Motor neuron (in vitro differentiated cells): Measurements from ENCODE around the gene CCDC12. TPM values are rescaled to one million over a fixed set of nuclear protein-coding genes. Genes with fewer than 3 reads are reported as not detected.

Experiments
- ATAC-seq, 8 experiments: fragments of 200-7000 bp; cut with Tn5 transposase; replicated peaks in 6 of 8; 2 replicates each; pipeline ENCODE4 v1.8.0; 2021; ENCODE audit warnings: mild to moderate bottlenecking in 8 of 8, moderate library complexity in 8 of 8
- H3K27ac ChIP-seq, 2 donors: fragments of 250-450 bp; sonication (Bioruptor Pico); 2 replicates each; pipeline ENCODE4 v1.9.0; 2021; ENCODE audit warnings: antibody characterized with exemption in 2 of 2, mild to moderate bottlenecking in 2 of 2, moderate library complexity in 1 of 2
- H3K4me1 ChIP-seq, 2 donors: fragments of 250-450 bp; sonication (Bioruptor Pico); replicated peaks in 1 of 2; 2 replicates each; pipeline ENCODE4 v1.6.1; 2021; ENCODE audit warnings: antibody characterized with exemption in 2 of 2, mild to moderate bottlenecking in 2 of 2, moderate library complexity in 1 of 2
- H3K4me3 ChIP-seq, 5 donors: fragments of 250-450 bp; sonication (Bioruptor Pico); 2 replicates each; pipeline ENCODE4 v1.9.0; 2021; ENCODE audit warnings: antibody characterized with exemption in 5 of 5, mild to moderate bottlenecking in 5 of 5, moderate library complexity in 4 of 5
- WGBS, 10 experiments: fragments of 450-650 bp; shearing (Covaris generic); methylation state at CpG; one replicate each; pipeline ENCODE4 v1.0.0; 2022; 5-methylcytosine and 5-hydroxymethylcytosine counted together
- in situ Hi-C, 9 experiments: fragments of 400-800 bp; cut with MboI; loops; one replicate each; pipeline ENCODE4 v1.15.0; 2021; ENCODE audit warnings: low sequenced_read_pairs in 9 of 9, low pct_unique_long_range_greater_than_20kb in 2 of 9; ENCODE audit not compliant: unreplicated experiment in 9 of 9
- total RNA-seq, 8 experiments: library from RNA; unstranded; fragments of 300-600 nt; gene quantifications; 2 replicates each; pipeline versions ENCODE4 v1.2.3 to v1.2.4, GENCODE V29; 2022

Gene CCDC12
- total RNA-seq, 8 experiments from 2014 or later, result 47.1 to 65.4 (median 53.0) TPM

DNA sequence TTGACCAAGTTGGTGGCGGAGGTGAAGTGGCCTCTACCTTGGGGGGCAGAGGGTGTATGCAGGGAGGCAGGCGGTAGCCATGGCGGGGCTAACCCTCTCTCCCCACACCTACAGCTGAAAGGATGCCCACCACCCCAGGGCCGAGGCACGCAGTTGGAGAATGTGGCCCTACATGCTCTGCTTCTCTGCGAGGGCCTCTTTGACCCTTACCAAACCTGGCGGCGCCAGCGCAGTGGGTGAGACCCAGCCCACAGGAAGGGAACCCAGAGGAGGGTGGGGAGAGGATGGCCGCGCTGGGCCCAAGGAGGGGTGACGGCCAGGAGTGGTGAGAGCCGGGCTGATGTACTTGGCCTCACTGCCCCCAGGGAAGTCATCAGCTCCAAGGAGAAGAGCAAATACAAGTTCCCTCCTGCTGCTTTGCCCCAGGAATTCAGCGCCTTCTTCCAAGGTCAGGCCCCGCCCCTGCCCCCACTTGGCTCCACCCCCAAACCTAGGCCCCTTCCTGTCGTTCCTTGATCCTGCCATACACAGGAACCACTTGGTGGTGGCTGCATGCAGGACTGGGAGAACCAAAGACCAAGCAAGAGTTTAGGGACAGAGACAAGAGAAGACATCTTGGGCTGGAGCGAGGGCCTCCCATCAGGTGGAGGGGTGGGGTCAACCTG lies 12.7 kb upstream of the CCDC12 start:
- in situ Hi-C loops, result no loop called here
- H3K4me3 ChIP-seq, result no peak overlapping the region
- ATAC-seq, result no peak
- no peak overlapping the region for H3K27ac ChIP-seq
- 61 to 100% (median 100%) methylated on average over 1 to 4 of the region's 17 CpGs; no CpG with 5 or more reads in 7 of the 10 experiments for WGBS, 10 experiments
- H3K4me1 ChIP-seq, result peaks cover 0 to 10% of the 10 kb centered on the region in 2 donors

DNA sequence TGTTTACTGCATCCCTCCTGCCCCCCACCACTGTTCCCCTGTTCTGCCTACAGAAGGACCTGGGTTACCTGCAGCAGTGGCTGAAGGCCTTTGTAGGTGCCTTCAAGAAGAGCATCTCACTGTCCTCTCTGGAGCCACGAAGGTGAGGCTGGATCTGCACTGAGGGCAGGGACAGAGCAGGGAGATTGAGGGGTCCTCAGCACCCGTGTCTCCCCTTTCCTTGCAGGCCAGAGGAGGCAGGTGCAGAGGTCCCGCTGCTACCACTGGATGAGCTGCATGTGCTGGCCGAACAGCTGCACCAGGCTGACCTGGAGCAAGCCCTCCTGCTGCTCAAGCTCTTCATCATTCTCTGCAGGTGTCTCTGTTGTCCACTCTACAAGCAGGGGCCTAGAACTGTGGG lies 12.1 kb upstream of the CCDC12 start:
- in situ Hi-C loops, result no loop called here
- Histone ChIP-seq H3K27ac (no peak overlapping the region), H3K4me3 (no peak overlapping the region), H3K4me1 (peaks cover 0 to 10% of the 10 kb centered on the region in 2 donors)
- no CpG with 5 or more reads among the region's 4 CpGs for WGBS, 10 experiments
- no peak for ATAC-seq

DNA sequence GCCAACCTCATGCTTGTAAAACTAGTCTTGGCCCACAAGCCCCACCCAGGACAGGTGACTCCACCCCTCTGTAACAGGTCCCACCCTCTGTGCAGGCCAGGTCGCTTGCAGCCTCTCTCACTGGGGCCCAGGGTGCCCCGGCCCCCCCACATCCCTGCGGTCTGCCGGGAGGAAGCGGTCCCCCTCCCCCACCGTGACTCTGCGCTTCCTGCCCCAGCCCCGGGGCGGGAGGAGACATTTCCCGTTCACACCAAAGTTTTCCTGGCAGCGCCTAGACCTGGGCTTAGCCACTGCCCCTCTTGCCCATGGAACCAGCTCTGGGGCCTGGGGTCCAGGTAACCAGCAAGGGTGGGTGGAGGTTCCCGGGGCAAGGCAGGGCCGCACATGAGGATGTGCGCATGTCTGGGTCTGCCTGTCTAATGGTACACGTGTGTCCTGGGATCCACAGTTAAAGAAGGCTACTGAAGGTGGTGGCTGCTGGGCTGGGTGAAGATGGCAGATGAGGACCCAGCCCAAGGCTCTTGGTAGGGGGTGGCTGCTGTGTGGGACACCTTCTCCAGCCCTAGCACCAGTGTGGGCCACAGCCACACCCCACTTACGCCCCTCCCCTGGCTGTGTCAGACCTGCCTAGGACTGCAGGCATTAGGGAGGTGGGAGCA lies 11.3 kb upstream of the CCDC12 start:
- Histone ChIP-seq H3K27ac (peak overlapping the region in 1 of 2 donors; percentile 54), H3K4me1 (peaks cover 0 to 10% of the 10 kb centered on the region in 2 donors), H3K4me3 (no peak overlapping the region)
- in situ Hi-C loops, result no loop called here
- WGBS, 10 experiments, result 20 to 100% (median 55%) methylated on average over 1 to 2 of the region's 16 CpGs; no CpG with 5 or more reads in 6 of the 10 experiments
- peak in 6 of 8 experiments; percentile 3 to 64 (median 12) for ATAC-seq

DNA sequence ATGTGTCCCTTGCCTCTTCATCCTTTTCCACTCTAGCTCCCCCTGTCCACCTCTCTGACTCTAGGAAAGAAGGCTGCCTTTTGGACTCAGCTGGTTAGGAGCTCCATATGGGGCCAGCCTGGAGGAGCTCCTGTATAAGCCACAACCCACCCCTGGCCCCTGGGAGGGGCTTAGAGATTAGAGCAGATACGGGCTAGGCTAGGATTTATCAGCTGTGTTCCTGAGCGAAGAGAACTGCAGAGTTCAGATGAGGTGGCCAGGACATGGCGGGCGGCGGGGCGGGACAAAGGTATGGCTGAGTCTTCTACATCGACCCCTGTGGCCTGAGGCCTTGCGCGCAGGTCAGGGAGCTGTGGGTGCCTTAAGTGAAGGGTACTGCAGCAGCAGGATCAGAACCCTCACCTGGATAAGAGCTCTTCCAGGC lies 10.8 kb upstream of the CCDC12 start:
- WGBS, 10 experiments, result 80 to 95% (median 85%) methylated on average over 2 to 7 of the region's 9 CpGs; no CpG with 5 or more reads in 7 of the 10 experiments
- Histone ChIP-seq H3K4me1 (peaks cover 0 to 10% of the 10 kb centered on the region in 2 donors), H3K27ac (peak overlapping the region in 1 of 2 donors; percentile 54), H3K4me3 (no peak overlapping the region)
- in situ Hi-C loops, result no loop called here
- ATAC-seq, result peak in 7 of 8 experiments; percentile 7 to 74 (median 57)

DNA sequence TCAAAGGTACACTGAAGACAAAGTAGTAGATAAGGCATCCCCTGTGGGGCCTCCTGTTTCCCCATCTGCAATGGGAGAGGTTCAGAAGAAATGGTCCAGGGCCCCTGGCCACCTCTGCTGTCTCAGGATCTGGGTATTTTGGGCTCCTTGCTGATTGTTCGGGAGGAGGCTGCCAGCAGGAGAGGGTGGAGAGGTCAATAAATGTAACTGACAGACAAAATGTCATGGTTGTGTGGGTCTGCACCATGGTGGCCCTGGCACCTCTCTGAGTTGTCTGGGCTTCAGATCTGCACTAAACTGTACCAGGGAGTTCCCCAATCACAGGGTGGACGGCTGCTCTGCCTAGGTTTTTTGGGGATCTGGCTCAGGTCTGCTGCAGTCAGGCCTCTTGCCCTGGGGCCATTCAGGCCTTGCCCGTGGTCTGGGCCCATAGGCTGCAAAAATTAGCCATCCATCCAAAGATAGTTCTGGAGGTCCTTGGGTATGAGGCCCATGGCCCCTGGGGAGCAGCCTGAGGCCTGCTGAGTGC lies 10.3 kb upstream of the CCDC12 start:
- Histone ChIP-seq H3K4me1 (peaks cover 0 to 10% of the 10 kb centered on the region in 2 donors), H3K4me3 (no peak overlapping the region), H3K27ac (peak overlapping the region in 1 of 2 donors; percentile 54)
- 60 to 100% (median 90%) methylated on average over 1 of the region's 3 CpGs; no CpG with 5 or more reads in 6 of the 10 experiments for WGBS, 10 experiments
- no peak for ATAC-seq
- in situ Hi-C loops, result no loop called here

DNA sequence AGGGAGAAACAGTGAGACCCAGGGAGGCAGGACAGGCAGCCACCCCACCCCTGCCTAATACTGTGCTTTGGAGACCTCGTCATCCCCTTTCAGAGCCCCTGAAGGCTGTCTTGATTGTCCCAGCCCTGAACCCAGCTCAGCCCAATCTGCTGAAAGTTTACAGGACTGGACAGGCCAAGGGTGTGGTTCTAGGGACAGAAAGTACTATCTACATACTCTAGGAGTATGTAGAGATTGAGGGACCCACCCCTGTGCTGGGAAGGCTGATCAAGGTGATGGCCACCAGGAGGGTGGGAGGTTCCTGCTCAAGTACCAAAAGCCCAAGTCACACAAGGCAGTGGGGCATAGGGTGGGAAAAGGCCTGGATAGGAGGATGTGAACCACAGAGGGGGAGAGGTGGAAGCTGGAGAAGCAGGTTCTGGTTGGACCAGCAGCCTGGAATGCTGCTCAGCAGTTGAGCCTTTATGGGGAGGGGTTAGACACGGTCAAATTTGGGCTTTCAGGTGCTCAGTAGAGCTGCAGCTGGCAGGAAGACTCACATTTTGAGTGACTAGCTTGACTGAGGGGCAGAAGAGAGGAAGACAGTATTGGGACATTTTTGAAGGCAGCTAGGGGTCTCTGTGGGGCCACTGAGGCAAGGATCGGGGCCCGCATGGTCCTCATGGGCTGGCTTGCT lies 9.6 kb upstream of the CCDC12 start:
- ATAC-seq, result peak in 3 of 8 experiments; percentile 61 to 92 (median 90)
- WGBS, 10 experiments, result 83 to 100% (median 91%) methylated on average over 1 to 4 of the region's 4 CpGs; no CpG with 5 or more reads in 6 of the 10 experiments
- H3K27ac ChIP-seq, result no peak overlapping the region
- peaks cover 0 to 10% of the 10 kb centered on the region in 2 donors for H3K4me1 ChIP-seq
- in situ Hi-C loops, result no loop called here
- H3K4me3 ChIP-seq, result no peak overlapping the region

DNA sequence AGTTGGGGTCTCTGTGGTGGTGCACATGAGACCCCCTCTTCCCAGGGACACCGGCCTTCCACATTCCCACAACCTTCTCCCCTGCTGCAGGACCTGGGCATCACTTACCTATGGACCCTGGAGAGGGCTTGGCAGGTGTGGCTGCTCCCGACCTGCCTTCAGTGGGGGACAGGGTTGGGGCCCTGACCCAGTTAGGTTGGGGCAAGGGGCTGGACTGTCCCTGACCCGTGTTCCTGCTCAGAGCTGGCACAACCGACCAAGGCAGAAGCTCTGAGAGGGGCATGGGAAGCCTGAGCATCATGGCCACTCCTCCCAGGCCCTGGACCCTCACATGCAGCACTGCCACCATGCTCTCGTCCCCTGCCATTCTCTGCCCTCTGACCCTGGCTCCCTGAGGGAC lies 9.0 kb upstream of the CCDC12 start:
- WGBS, 10 experiments, result 20 to 100% (median 60%) methylated on average over 1 of the region's 5 CpGs; no CpG with 5 or more reads in 7 of the 10 experiments
- Histone ChIP-seq H3K27ac (no peak overlapping the region), H3K4me3 (no peak overlapping the region), H3K4me1 (peaks cover 0 to 10% of the 10 kb centered on the region in 2 donors)
- in situ Hi-C loops, result no loop called here
- ATAC-seq, result no peak

DNA sequence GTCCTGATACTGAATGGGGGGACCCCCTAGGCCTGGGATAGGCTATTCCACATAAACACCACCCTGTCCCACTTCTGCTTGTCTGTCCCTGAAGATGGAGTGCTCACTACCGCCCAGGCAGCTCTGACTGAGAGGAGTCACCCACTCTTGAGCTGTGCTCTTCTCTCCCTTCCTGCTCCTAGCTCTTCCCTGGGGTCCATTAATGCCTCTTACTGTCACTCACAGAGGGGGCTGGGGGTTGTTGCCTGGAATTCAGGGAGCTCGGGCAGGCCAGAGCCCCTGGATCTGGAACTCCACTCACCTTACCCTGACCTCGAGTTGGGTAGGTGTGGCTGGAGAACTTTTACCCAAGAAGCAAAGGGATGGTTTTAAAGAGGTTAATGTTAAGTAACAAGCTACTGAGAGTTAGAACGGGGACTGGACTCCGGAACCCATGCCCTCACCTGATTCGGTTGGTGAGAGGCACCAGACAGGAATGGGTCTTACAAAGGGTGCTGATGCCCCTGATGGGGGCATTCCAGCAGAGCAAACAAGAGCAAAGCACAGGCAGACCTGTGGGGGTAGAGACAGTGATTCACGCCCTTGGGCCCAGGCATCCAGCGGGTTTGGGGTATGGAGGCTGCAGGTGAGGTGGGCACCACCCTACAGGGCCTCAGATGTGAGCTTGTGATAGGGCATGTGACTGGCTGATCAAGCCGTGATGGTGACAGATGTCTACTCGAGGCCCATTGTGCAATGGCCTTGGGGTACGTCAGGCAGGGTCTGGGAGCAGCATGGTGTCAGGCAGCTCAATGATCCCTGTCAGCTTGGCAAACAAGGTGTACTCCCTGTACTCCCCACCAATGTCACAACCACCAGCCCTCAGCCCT lies 8.3 kb upstream of the CCDC12 start:
- no peak overlapping the region for H3K27ac ChIP-seq
- ATAC-seq, result no peak
- H3K4me1 ChIP-seq, result peaks cover 0 to 13% of the 10 kb centered on the region in 2 donors
- in situ Hi-C loops, result no loop called here
- WGBS, 10 experiments, result 80 to 92% (median 80%) methylated on average over 1 to 2 of the region's 11 CpGs; no CpG with 5 or more reads in 6 of the 10 experiments
- no peak overlapping the region for H3K4me3 ChIP-seq

DNA sequence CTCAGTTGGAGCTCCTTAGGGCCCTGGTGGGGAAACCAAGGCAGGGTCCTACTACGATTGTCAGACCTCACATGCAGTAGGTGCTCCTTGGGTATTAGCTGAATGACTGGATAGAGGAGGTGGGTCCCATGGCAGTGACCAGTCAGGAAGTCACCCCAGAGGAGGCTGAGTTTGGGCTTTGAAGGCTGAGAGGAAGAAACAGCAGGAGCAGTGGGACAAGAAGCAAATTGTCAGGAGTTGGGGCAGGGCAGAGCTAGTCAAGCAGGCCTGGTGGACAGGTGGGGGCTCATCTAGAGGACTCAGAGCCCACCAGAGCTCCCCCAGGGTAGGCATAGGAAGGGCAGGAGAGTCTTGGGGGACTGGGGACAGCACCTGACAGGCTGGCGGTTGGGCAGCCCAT lies 6.0 kb upstream of the CCDC12 start:
- H3K27ac ChIP-seq, result no peak overlapping the region
- in situ Hi-C loops, result no loop called here
- peaks cover 0 to 16% of the 10 kb centered on the region in 2 donors for H3K4me1 ChIP-seq
- no peak for ATAC-seq
- 80 to 83% (median 82%) methylated on average over 1 to 2 of the region's 2 CpGs; no CpG with 5 or more reads in 7 of the 10 experiments for WGBS, 10 experiments
- no peak overlapping the region for H3K4me3 ChIP-seq

DNA sequence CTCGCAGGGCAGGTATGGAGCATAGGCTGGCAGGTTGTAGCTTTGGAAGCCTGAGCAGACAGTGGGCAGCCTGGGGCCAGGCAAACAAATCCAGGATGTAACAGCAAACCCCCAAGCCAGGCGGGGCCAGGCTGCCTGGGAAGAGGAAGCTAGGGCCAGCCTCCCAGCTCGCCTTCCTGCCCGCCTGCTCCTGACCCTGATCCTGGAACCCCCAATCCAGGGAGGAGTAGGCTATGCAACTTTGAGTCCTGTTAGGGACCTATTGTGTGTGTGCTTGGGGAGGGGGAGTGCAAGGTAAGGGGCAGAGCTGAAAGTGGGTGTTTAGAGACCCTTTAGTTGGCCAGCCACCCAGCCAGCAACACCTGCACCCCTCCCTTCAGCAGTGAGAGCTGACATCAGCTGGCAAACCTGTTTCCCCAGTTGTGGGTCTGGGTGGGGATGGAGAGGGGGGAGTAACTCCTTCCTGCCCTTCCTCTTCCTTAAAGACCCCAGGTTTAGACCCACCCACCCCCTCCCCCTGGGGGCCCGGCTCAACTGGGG lies 5.5 kb upstream of the CCDC12 start:
- no peak overlapping the region for H3K4me3 ChIP-seq
- no peak for ATAC-seq
- no peak overlapping the region for H3K27ac ChIP-seq
- H3K4me1 ChIP-seq, result peaks cover 2 to 14% of the 10 kb centered on the region in 2 donors
- WGBS, 10 experiments, result 60 to 93% (median 84%) methylated on average over 1 to 4 of the region's 5 CpGs; no CpG with 5 or more reads in 7 of the 10 experiments
- in situ Hi-C loops, result no loop called here

DNA sequence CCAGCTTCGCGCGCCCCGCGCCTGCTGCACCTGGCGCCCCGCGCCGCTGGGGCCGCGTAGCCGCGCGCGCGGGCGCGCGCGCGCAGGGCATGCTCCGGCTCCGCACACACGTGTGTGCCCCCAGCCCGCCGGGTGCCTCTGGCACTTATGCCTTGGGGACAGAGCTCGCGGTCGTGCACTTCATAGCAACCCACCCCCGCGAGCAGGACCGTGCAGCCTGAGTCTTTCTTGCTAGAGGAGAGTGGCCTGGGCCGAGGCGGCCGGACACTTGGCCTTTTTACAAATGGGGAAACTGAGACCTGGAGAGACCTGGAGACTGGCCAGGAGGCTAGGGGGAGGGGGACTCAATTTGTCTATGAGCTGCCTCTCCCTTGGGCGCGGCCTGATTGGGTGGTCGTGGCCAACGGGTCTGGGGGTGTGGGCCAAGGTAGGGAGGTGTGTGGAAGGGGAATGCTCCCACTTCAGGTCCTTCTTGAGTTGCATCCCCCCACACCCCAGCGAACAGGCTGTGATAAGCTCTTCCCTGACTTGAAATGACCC lies 3.5 kb upstream of the CCDC12 start:
- Histone ChIP-seq H3K27ac (no peak overlapping the region), H3K4me3 (peak overlapping the region; percentile 39 to 72 (median 53)), H3K4me1 (peaks cover 9 to 18% of the 10 kb centered on the region in 2 donors)
- in situ Hi-C loops, result no loop called here
- peak in 7 of 8 experiments; percentile 0 to 20 (median 16) for ATAC-seq
- WGBS, 10 experiments, result 4% methylated on average over 9 of the region's 40 CpGs; no CpG with 5 or more reads in 9 of the 10 experiments
